ENCODE data around the gene MAP3K10.

MAP3K10 gene

DNA sequence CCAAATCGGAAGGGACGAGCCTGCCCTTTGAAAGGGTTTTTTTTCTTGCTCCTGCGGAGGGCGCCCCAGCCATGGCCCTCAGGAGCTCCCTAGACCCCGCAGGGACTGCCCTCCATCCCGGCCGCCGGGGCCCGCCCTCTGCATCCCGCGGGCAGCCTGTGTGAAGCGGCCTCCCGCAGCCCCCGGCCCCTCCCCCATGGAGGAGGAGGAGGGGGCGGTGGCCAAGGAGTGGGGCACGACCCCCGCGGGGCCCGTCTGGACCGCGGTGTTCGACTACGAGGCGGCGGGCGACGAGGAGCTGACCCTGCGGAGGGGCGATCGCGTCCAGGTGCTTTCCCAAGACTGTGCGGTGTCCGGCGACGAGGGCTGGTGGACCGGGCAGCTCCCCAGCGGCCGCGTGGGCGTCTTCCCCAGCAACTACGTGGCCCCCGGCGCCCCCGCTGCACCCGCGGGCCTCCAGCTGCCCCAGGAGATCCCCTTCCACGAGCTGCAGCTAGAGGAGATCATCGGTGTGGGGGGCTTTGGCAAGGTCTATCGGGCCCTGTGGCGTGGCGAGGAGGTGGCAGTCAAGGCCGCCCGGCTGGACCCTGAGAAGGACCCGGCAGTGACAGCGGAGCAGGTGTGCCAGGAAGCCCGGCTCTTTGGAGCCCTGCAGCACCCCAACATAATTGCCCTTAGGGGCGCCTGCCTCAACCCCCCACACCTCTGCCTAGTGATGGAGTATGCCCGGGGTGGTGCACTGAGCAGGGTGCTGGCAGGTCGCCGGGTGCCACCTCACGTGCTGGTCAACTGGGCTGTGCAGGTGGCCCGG lies 815 bp downstream of the MAP3K10 start (continued):
- no peak for TF ChIP-seq TSHZ1 (tag by site-specific recombination; IDR thresholded peaks at IDR 0.05; ENCODE audit: borderline replicate concordance)
- TF ChIP-seq ZBTB21 (tag by site-specific recombination; IDR thresholded peaks at IDR 0.05): no peak
- TF ChIP-seq ZNF266 (tag by site-specific recombination; IDR thresholded peaks at IDR 0.05; ENCODE audit: low read depth): no peak
- peak; percentile 93 for TF ChIP-seq ZBTB20 (tag by site-specific recombination; IDR thresholded peaks at IDR 0.05)
- no peak for TF ChIP-seq ZNF37A (tag by site-specific recombination; IDR thresholded peaks at IDR 0.05)
- no peak for TF ChIP-seq ZNF211 (tag by site-specific recombination; IDR thresholded peaks at IDR 0.05; ENCODE audit: low read depth)
- no peak for TF ChIP-seq FEZF1 (tag by site-specific recombination; IDR thresholded peaks at IDR 0.05)
- peak; percentile 83 for TF ChIP-seq HIC1 (tag by site-specific recombination; IDR thresholded peaks at IDR 0.05)
- TF ChIP-seq ZNF792 (tag by site-specific recombination; IDR thresholded peaks at IDR 0.05): no peak; the same call in 1 of the 2 replicates
- TF ChIP-seq ZNF654 (tag by site-specific recombination; IDR thresholded peaks at IDR 0.05; ENCODE audit: low read depth): no peak
- peak; percentile 81 for TF ChIP-seq SP2 (tag by site-specific recombination; IDR thresholded peaks at IDR 0.05)
- TF ChIP-seq OSR2 (tag by site-specific recombination; IDR thresholded peaks at IDR 0.05): no peak
- TF ChIP-seq ZNF324 (tag by site-specific recombination; IDR thresholded peaks at IDR 0.05): peak; percentile 30; the same call in 1 of the 2 replicates
- TF ChIP-seq ZNF223 (tag by site-specific recombination; IDR thresholded peaks at IDR 0.05): no peak
- no peak for TF ChIP-seq ZNF274 (IDR thresholded peaks at IDR 0.05; ENCODE audit: low read length)
- TF ChIP-seq ZNF274 (tag by site-specific recombination; IDR thresholded peaks at IDR 0.05; ENCODE audit: borderline replicate concordance): no peak
- TF ChIP-seq ZNF112 (tag by site-specific recombination; IDR thresholded peaks at IDR 0.05): no peak
- TF ChIP-seq SP3 (tag by site-specific recombination; IDR thresholded peaks at IDR 0.05): peak; percentile 99
- no peak for TF ChIP-seq ZNF10 (tag by site-specific recombination; IDR thresholded peaks at IDR 0.05)
- TF ChIP-seq GLIS2 (tag by site-specific recombination; IDR thresholded peaks at IDR 0.05): peak; percentile 100
- no peak for TF ChIP-seq ZNF560 (tag by site-specific recombination; IDR thresholded peaks at IDR 0.05; ENCODE audit: borderline replicate concordance)
- TF ChIP-seq OVOL3 (tag by site-specific recombination; IDR thresholded peaks at IDR 0.05): no peak
- peak; percentile 33; the same call in 1 of the 2 replicates for TF ChIP-seq ZBTB8A (tag by site-specific recombination; IDR thresholded peaks at IDR 0.05)
- TF ChIP-seq ZNF776 (tag by site-specific recombination; IDR thresholded peaks at IDR 0.05; ENCODE audit: borderline replicate concordance): no peak
- 0 out of 2 replicates have a peak, but pooled peaks have one; percentile 7 for TF ChIP-seq KLF10 (tag by site-specific recombination; IDR thresholded peaks at IDR 0.05)
- TF ChIP-seq, protein P1, sequence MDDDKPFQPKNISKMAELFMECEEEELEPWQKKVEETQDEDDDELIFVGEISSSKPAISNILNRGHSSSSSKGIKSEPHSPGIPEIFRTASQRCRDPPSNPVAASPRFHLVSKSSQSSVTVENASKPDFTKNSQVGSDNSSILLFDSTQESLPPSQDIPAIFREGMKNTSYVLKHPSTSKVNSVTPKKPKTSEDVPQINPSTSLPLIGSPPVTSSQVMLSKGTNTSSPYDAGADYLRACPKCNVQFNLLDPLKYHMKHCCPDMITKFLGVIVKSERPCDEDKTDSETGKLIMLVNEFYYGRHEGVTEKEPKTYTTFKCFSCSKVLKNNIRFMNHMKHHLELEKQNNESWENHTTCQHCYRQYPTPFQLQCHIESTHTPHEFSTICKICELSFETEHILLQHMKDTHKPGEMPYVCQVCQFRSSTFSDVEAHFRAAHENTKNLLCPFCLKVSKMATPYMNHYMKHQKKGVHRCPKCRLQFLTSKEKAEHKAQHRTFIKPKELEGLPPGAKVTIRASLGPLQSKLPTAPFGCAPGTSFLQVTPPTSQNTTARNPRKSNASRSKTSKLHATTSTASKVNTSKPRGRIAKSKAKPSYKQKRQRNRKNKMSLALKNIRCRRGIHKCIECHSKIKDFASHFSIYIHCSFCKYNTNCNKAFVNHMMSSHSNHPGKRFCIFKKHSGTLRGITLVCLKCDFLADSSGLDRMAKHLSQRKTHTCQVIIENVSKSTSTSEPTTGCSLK (tag by site-specific recombination; IDR thresholded peaks at IDR 0.05): no peak
- no peak for TF ChIP-seq ZNF350 (tag by site-specific recombination; IDR thresholded peaks at IDR 0.05)
- TF ChIP-seq ZNF302 (tag by site-specific recombination; IDR thresholded peaks at IDR 0.05; ENCODE audit: low read depth): no peak
- no peak for TF ChIP-seq ZNF624 (tag by site-specific recombination; IDR thresholded peaks at IDR 0.05)
- no peak for TF ChIP-seq REPIN1 (tag by site-specific recombination; IDR thresholded peaks at IDR 0.05; ENCODE audit: low read depth)
- TF ChIP-seq ZSCAN4 (tag by site-specific recombination; IDR thresholded peaks at IDR 0.05): no peak
